Neutrophil (primary cell): ENCODE results near the gene GNAI3.

ENCODE experiments used
- H3K27ac ChIP-seq: fragments of 200-600 bp; sonication (generic); 2 replicates; pipeline ENCODE4 v1.5.1; 2016; ENCODE audit warnings: mild to moderate bottlenecking, moderate library complexity
- H3K27me3 ChIP-seq: fragments of 200-600 bp; sonication (generic); 2 replicates; pipeline ENCODE4 v1.6.0; 2016; ENCODE audit warnings: mild to moderate bottlenecking
- H3K36me3 ChIP-seq: fragments of 200-600 bp; sonication (generic); 2 replicates; pipeline ENCODE4 v1.5.1; 2017
- H3K4me1 ChIP-seq, 2 experiments: fragments of 200-600 bp in 1 of 2; sonication (generic) in 1 of 2; 1 replicate in 1 of 2; 2 replicates in 1 of 2; pipeline versions ENCODE4 v1.5.1 to v1.6.1; 2013 to 2016; ENCODE audit warnings: low read depth in 1 of 2, low read length in 1 of 2, mild to moderate bottlenecking in 1 of 2, moderate library complexity in 1 of 2; ENCODE audit not compliant: control insufficient read depth in 1 of 2, insufficient read depth in 1 of 2
- H3K4me3 ChIP-seq, 2 experiments: fragments of 200-600 bp in 1 of 2; sonication (generic) in 1 of 2; 1 replicate in 1 of 2; 2 replicates in 1 of 2; pipeline ENCODE4 v1.5.1; 2013 to 2016; ENCODE audit warnings: low read depth in 1 of 2, low read length in 1 of 2, mild to moderate bottlenecking in 1 of 2, moderate library complexity in 1 of 2
- H3K9me3 ChIP-seq: fragments of 200-600 bp; sonication (generic); 2 replicates; pipeline ENCODE4 v1.5.1; 2016
- CTCF ChIP-seq: fragments of 200-600 bp; sonication (generic); IDR thresholded peaks from 2 replicates; pipeline ENCODE4 v1.5.1; 2016; ENCODE audit warnings: antibody characterized with exemption

The GNAI3 gene

GRCh38 chr1:109616391-109616790 is 68.0 kb downstream of the GNAI3 start:
- Histone ChIP-seq H3K4me1 (peaks cover 65 to 77% of the 10 kb centered on the region in 2 experiments), H3K27me3 (no peaks in the 10 kb centered on the region), H3K36me3 (no peaks in the 10 kb centered on the region), H3K27ac (peak overlapping the region; percentile 97), H3K4me3 (peak overlapping the region; percentile 39 to 46), H3K9me3 (no peaks in the 10 kb centered on the region)
- TF ChIP-seq CTCF = no peak

GRCh38 chr1:109617291-109617801 is 68.9 kb downstream of the GNAI3 start:
- H3K36me3 ChIP-seq = no peaks in the 10 kb centered on the region
- no peaks in the 10 kb centered on the region for H3K9me3 ChIP-seq
- H3K27ac ChIP-seq = peak overlapping the region; percentile 97
- H3K4me1 ChIP-seq = peaks cover 65 to 77% of the 10 kb centered on the region in 2 experiments
- H3K27me3 ChIP-seq = no peaks in the 10 kb centered on the region
- no peak for TF ChIP-seq CTCF
- H3K4me3 ChIP-seq = peak overlapping the region; percentile 39 to 46

- no peaks in the 10 kb centered on the region for H3K36me3 ChIP-seq
- H3K4me1 ChIP-seq = peaks cover 81 to 88% of the 10 kb centered on the region in 2 experiments
- no peaks in the 10 kb centered on the region for H3K27me3 ChIP-seq
- peak; percentile 35 for TF ChIP-seq CTCF
- H3K4me3 ChIP-seq = peak overlapping the region; percentile 92 to 98
- peak overlapping the region; percentile 97 for H3K27ac ChIP-seq
- H3K9me3 ChIP-seq = no peaks in the 10 kb centered on the region
Measured at GRCh38 chr1:109618661-109619575, 70.5 kb downstream of the GNAI3 start.

- TF ChIP-seq CTCF = peak; percentile 31
Measured at GRCh38 chr1:109619576-109620400, 71.4 kb downstream of the GNAI3 start, which contains the start of the genes AMPD2 and GNAT2. AMPD2 (plus strand) TSS chr1:109619837; CDS start chr1:109621176, 1,339 bp downstream. GNAT2 (minus strand) TSS chr1:109619616; CDS start chr1:109612870, 6,746 bp downstream.

GRCh38 chr1:109620401-109620791 is 72.0 kb downstream of the GNAI3 start:
- no peaks in the 10 kb centered on the region for H3K9me3 ChIP-seq
- peak overlapping the region; percentile 92 to 98 for H3K4me3 ChIP-seq
- H3K36me3 ChIP-seq = peaks cover 8% of the 10 kb centered on the region
- H3K27me3 ChIP-seq = no peaks in the 10 kb centered on the region
- TF ChIP-seq CTCF = no peak
- H3K27ac ChIP-seq = peak overlapping the region; percentile 97
- peaks cover 80 to 83% of the 10 kb centered on the region in 2 experiments for H3K4me1 ChIP-seq

More at GRCh38 chr1:109619576-109620400, 71.4 kb downstream of the GNAI3 start, which contains the start of the genes AMPD2 and GNAT2:
- Histone ChIP-seq H3K27ac (peak within 1 kb of the TSS; percentile 97), H3K9me3 (no peaks in the 10 kb centered on the region), H3K36me3 (peaks cover 2% of the 10 kb centered on the region), H3K27me3 (no peaks in the 10 kb centered on the region), H3K4me3 (peak within 1 kb of the TSS; percentile 92 to 98), H3K4me1 (peaks cover 82 to 88% of the 10 kb centered on the region in 2 experiments)
